ENCODE measurements around the gene STH.

GRCh38 chr17:46030752-46031151, 31.7 kb downstream of the STH start:
- TF ChIP-seq CTCF (IDR thresholded peaks at IDR 0.05; ENCODE audit: low read length) (no peak), EZH2 (IDR thresholded peaks at IDR 0.05; ENCODE audit: borderline replicate concordance, low read length) (no peak)

All from OCI-LY1 (cell line).